NCI-H2227 (cell line): ENCODE measurements around the gene SUSD2.
"Not testable (repeated sequence)": the region's sequence is repeated elsewhere in the genome, so short reads cannot be mapped to it uniquely, and the experiment has no call there.

Experiments
- DNase-seq: peaks from one replicate; lab custom pipeline; 2025; ENCODE audit not compliant: unreplicated experiment; lab: John Stamatoyannopoulos, UW

The SUSD2 gene

GRCh38 chr22:24209016-24209415 is 27.7 kb downstream of the SUSD2 start:
- DNase-seq: no peak

DNA sequence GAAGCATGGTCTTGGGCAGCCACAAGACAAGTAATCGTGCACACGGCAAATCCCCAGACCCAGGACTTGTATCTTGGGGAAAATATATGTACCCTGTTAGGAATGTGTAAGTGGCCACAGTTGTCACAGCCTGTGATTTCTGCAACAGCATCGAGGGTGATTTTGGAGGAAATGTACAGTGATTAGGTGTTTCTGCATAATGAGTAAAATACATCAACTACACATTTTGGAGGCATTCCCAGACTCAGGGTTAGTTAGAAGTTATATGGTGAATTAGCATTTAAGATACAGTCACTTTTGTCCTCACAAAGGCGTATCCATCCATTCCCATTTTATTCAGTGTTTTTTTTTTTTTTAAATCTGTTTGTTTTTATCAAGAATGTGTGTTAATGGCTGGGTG is 28.4 kb downstream of the SUSD2 start:
- DNase-seq: no peak

DNA sequence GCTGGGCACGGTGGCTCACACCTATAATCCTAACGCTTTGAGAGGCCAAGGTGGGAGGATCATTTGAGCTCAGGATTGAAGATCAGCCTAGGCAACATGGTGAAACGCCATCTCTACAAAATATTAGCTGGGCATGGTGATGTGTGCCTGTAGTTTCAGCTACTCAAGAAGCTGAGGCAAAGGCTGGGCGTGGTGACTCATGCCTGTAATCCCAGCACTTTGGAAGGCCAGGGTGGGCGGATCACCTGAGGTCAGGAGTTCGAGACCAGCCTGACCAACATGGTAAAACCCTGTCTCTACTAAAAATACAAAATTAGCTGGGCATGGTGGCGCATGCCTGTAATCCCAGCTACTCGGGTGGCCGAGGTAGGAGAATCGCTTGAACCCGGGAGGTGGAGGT is 29.1 kb downstream of the SUSD2 start:
- not testable (repeated sequence) for DNase-seq

DNA sequence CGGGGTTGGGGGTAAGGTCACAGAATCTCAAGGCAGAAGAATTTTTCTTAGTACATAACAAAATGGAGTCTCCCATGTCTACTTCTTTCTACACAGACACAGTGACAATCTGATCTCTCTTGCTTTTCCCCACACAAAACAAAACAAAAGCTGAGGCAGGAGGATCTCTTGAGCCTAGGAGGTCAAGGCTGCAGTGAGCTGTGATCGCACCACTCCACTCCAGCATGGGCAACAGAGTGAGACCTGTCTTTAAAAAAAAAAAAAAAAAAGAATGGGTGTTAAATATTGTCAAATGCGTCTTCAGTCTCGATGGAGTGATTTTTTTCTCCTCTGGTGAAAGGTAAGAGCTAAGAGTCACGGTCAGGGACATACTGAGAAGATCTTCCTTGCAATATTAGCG is 30.4 kb downstream of the SUSD2 start:
- not testable (repeated sequence) for DNase-seq

GRCh38 chr22:24213111-24213510 is 31.8 kb downstream of the SUSD2 start:
- not testable (repeated sequence) for DNase-seq

GRCh38 chr22:24214467-24215285 is 33.4 kb downstream of the SUSD2 start:
- no peak for DNase-seq

DNA sequence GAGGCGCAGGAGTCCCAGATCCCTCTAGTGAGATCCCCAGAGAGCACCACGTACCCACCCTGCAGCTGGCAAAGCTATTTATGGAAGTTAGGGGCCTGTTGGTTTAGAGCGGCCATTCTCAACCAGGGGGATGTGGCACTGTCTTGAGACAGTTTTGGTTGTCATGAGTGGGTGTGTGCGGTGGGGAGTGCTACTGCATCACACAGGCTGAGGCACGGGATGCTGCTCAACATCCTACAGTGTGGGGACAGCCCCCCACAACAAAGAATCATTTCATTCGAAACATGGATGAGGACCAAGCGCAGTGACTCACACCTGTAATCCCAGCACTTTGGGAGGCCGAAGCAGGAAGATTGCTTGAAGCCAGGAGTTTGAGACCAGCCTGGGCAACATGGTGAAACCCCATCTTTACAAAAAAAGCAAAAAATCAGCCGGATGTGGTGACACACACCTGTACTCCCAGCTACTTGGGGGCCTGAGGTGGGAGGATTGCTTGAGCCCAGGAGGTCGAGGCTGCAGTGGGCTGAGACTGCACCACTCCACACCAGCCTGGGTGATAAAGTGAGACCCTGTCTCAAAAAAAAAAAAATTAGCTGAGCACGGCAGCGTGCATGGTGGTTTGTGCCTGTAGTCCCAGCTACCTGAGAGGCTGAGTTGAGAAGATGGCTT is 35.4 kb downstream of the SUSD2 start:
- DNase-seq: no peak

- no peak for DNase-seq
Measured at GRCh38 chr22:24217384-24217783, 36.1 kb downstream of the SUSD2 start.

- DNase-seq: no peak
Measured at GRCh38 chr22:24219750-24220149, 38.5 kb downstream of the SUSD2 start.

DNA sequence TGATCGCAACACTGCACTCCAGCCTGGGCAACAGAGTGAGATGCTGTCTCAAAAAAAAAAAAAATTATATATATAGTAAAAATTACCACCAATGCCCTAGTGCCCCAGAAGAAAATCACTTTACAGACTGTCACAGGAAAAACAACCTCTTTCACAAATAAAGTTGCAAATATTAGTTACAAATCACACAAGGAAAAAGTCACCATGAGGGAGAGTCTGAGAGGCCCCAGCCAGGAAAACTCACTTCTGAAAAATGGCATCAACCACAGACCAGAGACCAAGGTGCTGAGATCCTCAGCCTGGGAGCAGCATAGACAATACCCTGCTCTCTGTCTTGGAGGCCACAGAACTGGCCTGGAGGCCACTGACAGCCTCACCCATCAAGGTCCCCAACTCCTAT is 43.2 kb downstream of the SUSD2 start:
- no peak for DNase-seq

DNA sequence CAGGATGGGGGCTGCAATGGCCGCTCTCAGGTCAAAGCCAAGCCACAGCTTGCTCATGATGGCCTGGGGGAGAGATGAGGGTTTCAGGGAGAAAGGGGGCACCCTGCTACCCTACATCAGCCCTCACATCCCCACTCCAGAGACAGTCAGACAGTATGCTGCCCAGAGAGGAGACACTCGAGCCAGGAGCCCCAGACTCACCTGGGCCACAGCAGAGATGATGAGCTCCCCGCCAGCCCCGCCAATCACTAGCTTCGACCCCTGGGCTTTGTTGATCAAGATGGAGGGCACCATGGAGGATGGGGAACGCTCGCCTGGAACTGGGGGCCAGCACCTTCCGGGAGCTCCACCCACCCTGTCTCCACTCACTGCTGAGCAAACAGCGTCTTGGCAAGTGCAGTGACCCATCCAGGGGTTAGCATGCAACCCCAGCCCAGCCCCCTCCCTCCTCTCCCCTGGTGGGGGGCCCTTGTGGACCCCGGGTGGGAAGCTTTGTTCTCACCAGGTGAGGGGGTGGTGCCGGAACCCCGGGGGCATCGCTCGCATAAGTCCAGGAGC is 43.8 kb downstream of the SUSD2 start:
- DNase-seq: no peak

DNA sequence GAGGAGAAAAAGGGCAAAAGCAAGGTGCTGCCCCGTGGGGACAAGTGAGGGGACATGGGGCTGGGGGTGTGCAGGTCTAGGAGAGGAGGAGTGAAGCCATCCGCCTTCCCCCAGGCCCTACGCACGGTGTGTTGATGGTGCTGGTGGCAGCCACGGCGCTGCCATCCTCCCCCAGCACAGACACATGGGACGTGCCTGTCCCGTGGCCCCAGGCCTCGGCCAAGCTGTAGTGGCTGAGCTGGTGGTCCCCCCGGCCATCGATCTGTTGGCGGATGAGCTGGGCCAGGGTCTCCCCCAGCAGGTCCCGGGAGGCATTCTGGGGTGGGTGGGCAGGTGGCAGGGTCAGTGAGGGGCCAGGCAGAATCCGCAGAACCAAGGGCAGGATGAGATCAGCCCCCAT is 44.7 kb downstream of the SUSD2 start:
- no peak for DNase-seq

DNA sequence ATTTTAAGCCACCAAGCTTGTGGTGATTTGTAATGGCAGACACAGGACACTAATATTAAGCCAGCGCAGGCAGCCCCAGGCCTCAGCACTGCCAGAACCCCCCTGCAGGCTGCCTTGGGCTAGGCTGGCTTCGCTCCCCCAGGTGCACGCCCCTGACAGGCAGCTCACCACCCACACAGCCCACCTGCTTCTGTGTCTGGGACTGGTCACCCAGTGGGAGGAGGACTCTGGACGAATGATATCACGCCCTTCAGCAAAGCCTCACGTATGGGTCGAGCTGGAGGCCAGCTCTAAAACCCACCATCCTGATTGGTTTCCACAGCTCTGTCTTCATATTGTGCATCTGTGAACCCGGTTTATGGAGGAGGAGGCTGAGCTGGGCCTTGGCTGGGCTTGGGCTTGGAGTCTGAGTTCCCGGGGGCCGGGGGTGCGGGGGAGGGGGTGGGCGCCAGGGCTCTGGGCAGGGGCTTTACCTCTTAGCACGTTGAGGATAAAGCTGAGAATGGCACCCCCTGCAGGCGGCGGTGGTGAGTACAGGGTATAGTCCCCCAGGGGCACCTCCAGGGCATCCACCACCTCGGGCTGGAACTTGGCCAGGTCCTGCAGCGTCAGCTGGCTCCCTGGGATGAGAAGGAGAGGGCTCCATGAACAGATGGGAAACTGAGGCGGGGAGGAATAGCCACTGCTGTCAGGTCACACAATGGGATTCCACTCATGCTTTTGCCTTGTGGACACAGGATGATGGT is 49.8 kb downstream of the SUSD2 start:
- DNase-seq: no peak

DNA sequence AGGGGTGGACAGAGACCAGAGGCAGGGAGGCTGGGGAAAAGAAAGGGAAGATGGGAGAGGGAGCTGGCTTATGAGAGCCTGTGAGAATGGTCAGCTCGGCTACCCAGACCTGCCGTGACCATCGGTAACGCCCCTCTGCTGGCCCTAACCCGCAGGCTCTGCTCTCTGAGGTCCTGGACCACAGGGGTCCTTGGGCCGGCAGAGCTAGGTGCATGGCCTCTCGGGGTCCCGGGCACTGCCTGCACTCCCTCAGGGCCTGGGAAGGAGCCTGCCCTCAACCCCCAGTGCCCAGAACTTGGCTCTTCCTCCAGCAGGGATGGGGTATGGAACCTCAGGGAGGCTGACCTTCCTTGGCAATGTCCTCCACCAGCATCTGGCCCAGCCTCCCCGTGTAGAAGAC is 50.4 kb downstream of the SUSD2 start:
- DNase-seq: no peak

DNA sequence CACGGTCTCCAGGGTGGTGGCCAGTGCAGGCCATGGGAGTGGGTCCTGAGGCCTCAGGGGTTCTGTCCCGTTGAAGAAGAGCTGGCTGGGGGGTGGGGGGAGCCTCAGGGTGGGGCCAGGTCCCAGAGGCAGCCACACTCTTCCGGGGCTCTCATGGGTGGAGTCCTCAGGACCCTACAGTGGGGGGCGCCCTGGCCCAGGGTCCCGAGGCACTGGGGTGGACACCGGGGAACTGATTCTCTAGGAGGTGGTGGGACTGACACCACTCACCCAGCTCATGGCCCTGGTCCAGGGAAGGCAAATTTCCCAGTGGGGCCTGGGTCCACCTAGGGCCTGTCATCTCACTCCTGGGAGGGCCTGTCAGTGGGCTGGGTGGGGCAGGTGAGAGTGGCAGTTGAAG is 50.8 kb downstream of the SUSD2 start:
- DNase-seq: no peak

GRCh38 chr22:24232725-24233124 is 51.4 kb downstream of the SUSD2 start:
- DNase-seq: no peak

- DNase-seq: no peak
Measured at GRCh38 chr22:24233235-24233634, 51.9 kb downstream of the SUSD2 start.

- DNase-seq: no peak
Measured at GRCh38 chr22:24233816-24234215, 52.5 kb downstream of the SUSD2 start.

- no peak for DNase-seq
Measured at GRCh38 chr22:24235315-24235714, 54.0 kb downstream of the SUSD2 start.

DNA sequence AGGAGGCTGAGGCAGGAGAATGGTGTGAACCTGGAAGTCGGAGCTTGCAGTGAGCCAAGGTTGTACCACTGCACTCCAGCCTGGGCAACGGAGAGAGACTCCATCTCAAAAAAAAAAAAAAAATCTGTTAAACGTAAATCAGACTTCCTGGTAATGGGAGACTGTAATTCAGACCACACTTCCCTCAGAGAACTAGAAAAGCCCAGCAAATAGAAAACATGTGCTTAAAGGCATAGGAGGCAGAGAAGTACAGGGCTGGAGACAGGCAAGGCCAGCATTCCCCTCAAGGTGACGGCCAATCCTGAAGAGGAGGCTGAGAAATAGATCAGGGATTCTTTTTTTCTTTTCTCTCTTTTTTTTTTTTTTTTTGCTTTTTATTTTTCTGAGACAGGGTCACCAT is 55.4 kb downstream of the SUSD2 start:
- no peak for DNase-seq

GRCh38 chr22:24238101-24238694 is 56.9 kb downstream of the SUSD2 start:
- DNase-seq: not testable (repeated sequence)
